Right lung (tissue), 5 donors: Measurements from ENCODE around the gene ATF7IP2. TPM values are rescaled to one million over a fixed set of nuclear protein-coding genes. Genes with fewer than 3 reads are reported as not detected.
A peak's percentile ranks its signal among the peaks of the same experiment; 100 is the strongest.

Experiments
- DNase-seq, 2 donors: peaks; one replicate each; pipeline ENCODE4 v3.0.0-alpha.2; 2013
- polyA plus RNA-seq, 5 donors: library from polyadenylated mRNA; unstranded; fragments of 120-200 nt; gene quantifications; one replicate each; pipeline versions ENCODE4 v1.2.1 to v1.2.3, GENCODE V29; 2013; ENCODE audit warnings: inconsistent platforms in 1 of 5, low replicate concordance in 1 of 5; ENCODE audit not compliant: insufficient read length in 5 of 5, insufficient read depth in 1 of 5

ATF7IP2 gene
- polyA plus RNA-seq, 5 donors, result 8.8 to 14.3 (median 12.8) TPM

DNA sequence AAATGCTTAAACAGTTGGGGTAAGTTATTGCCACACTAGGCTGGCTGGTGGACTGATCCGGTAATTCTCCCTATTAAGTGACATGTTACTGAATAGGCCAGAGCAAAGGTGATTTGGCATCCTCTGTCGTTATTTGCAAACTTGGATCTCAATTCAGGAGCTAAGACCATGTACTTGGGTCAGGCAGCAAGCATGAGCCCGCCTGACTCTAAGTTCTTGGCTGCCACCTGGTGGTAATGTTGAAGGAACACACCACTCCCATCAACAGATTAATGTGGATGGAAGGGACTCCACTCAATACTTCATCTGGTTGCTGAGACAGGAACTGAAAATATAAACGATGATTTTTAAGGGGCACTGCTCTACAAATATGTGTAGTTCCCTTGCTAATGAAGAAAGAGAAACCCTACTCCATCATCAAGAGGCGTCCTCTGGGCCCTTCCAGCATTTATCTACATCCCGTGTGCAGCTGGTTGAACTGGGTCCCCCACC, 123.7 kb downstream of the ATF7IP2 start:
- peak; percentile 57 to 67 for DNase-seq

DNA sequence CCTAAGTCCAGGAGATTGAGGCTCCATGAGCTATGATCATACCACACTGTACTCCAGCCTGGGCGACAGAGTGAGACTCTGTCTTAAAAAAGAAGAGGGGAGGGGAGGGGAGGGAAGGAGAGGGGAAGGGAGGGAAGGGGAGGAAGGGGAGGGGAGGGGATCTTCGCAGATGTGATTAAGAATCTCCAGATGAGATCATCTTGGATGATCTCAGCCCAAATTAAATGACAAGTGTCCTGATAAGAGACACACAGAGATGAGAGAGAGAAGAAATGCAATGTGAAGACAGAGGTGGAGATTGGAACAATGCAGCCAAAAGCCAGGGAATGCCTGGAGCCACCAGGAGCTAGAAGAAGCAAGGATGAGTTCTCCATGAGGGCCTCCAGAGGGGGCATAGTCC, 124.4 kb downstream of the ATF7IP2 start:
- no peak for DNase-seq

DNA sequence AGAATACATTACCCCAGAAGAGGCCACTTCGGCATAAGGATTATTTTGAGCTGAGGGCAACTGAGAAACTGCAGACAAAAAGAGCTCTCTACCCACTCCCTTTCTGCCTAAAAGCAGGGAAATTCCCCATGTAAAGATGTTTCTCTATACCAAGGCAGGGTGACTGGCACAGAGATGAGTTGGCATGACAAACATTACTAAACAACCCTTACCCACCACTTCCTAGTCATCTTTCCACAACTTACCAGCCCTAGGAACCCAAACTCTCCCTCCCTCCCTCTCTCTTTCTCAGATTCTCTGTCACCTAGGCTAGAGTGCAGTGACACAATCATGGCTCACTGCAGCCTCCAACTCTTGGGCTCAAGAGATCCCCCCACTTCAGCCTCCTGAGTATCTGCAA, 126.0 kb downstream of the ATF7IP2 start:
- no peak for DNase-seq

DNA sequence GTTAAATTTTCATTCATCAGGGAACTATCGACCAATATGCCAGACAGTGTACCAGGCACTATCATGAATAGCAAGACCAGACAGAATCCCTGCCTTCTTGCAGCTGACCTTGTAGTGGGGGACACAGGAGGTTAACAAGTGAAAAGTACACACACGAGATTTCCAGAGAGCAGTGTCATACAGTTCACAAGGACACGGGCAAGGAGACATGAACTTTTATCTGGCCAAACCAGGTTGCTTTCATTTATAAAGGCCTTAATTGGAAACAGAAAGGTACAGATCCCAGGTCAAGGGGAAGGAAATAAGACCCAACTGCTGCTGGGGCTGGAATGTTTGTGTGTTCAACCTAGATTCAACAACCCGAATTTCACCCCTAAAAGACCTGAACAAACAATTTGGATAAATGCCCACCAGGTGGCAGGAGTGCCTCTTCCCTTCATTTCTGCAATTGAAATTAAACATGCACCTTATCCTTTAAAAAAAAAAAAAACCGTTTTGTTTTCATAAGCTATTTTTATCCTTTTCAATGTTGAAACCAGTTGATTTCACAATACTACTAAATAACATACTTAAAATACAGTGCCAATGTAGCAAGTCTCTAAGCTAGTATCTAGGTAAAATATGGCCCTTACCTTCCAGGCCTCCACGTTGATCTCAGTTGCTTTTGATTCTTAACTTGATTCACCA, 128.7 kb downstream of the ATF7IP2 start:
- DNase-seq, result peak; percentile 36 to 41

DNA sequence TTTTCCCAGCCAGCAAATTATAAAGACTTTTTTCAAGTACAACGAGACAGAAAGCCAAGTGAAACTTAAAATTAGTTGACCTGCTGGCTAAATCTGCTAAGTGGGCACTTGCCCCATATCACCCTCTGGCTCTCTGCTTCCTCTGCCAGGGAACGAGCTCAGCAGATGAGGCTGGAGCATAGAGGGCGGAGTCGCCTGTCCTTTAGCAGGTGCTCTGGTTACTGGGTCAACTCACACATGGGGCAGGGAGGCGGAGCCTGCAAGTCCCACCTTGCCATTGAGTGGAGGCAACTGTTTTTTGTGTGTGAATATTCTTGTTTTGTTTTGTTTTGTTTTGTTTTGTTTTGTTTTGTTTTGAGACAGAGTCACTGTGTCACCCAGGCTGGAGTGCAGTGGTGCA, 132.0 kb downstream of the ATF7IP2 start:
- no peak for DNase-seq

DNA sequence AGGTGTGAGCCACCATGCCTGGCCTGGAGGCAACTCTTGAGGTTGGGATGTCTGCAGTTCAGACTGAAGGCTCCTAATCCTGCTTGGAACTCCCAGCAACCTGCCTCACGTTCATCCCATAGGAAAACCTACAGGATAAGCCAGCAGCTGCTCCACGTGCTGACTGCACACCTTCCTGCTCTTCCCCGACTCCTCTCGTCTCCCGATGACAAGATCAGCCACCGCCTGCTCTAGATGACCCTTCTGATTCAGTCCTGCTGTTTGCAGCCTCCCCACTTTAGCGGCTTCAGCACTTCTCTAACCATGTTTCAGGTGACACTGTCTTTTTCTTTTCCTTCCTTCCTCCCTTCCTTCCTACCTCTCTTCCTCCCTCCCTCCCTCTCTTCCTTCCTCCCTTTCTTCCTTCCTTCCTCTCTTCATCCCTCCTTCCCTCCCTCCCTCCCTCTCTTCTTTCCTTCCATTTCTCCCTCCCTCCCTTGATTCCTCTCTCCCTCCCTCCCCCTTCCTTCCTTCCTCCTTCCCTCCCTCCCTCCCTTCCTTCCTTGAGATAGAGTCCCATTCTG, 132.7 kb downstream of the ATF7IP2 start:
- no peak for DNase-seq

DNA sequence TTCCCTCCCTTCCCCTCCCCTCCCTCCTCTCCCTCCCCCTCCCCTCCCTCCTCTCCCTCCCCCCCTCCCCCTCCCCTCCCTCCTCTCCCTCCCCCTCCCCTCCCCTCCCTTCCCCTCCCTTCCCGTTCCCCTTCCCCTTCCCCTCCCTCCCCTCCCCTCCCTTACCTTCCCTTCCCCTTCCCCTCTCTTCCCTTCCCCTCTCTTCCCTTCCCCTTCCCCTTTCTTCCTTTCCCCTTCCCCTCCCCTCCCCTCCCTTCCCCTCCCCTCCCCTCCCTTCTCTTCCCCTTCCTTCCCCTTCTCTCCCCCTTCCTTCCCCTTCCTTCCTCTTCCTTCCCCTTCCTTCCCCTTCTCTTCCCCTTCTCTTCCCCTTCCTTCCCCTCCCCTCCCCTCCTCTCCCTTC, 133.4 kb downstream of the ATF7IP2 start:
- DNase-seq, result no peak

DNA sequence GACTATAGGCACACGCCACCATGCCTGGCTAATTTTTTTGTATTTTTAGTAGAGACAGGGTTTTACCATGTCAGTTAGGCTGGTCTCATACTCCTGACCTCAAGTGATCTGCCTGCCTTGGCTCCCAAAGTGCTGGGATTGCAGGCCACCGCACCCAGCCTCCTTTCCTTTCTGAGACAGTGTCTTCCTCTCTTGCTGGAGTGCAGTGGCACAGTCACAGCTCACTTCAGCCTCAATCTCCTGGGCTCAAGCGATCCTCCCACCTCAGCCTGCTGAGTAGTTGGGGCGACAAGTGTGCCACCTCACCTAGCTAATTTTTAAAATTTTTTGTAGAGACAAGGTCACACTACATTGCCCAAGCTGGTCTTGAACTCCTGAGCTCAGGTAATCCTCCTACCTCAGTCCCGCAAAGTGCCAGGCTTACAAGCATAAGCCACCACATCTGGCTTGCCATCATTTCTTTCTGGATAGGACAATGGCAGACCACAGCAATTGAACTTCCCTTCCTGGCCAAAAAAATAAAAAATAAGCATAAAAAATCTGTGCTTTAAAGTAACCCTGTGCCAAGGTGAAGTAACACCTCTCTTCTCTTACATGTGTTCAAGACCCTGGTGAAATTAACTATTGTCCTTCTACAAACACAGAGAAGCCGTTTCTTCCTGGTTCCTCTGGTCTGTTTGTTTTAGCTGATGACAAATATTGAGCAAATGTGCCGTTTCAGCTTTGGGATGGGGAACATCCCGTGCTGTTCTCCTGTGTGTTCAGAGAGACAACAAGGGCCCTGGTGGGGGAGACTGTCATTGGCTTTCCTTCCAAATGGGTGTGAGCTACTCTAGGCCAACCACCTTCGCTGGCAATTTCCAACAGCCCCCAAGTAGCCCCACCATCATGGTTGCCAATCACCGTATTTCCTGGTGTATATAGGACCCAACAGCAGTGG, 134.3 kb downstream of the ATF7IP2 start:
- no peak for DNase-seq

DNA sequence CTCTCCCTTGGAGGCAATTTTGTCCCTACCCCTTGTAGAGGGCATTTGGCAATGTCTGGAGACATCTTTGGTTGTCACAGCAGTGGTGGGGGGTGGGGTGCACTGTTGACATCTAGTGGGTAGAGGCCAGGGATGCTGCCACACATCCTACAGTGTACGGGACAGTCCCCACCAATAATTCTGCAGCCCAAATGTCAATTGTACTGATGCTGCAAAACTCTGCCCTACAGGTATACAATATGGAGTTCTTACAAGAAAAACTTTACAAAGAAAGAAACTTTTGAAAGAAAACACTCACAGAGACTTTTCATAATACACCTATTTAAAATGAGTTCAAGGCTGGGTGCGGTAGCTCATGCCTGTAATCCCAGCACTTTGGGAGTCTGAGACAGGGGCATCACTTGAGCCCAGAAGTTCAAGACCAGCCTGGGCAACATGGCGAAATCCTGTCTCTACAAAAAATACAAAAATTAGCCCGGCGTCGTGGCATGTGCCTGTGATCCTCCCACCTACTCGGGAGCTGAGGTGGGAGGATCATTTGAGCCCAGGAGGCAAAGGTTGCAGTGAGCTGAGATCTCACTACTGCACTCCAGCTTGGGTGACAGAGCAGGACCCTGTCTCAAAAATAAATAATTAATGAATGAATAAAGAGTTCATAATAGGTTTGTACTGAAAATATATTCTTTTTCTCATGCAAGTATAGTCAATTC, 135.2 kb downstream of the ATF7IP2 start:
- DNase-seq, result no peak

DNA sequence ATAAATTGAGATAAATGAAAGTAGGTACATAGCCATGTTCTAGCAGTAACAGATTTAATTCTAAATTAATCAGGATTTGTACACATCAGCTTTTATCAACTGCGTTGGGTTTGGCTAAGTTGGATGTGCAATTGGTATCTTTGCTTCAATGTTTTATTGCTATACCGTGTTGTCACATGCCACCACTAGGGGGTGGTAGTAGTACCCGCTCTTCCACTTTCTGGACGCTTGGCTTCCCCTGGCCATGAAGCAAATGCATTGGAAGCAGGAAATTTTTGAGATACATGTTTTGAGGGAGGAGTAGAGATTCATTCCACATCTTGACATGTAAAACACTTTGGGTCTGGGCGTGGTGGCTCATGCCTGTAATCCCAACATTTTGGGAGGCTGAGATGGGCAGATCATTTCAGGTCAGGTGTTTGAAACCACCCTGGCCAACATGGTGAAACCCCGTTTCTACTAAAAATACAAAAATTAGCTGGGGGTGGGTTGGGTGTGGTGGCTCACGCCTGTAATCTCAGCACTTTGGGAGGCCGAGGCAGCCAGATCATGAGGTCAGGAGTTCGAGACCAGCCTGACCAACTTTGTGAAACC, 135.9 kb downstream of the ATF7IP2 start:
- peak in 1 of 2 donors; percentile 69 for DNase-seq

DNA sequence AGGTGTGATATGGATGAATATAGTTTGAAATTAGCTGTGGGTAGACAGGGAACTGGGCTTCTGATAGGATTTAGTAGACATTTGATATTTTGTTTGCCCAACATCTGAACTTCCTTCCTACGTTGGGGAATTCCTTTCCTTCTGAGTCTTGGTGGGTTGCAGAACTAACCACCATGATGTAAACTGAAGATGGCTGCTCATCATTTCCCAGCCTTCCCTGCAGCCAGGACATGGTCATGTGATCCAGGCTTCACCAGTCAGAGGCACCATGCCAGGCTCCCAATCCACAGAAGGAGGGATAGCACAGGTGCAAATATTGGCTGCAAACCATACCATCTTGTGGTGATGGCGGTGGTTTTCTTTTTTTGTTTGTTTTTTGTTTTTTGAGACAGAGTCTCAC, 137.1 kb downstream of the ATF7IP2 start:
- DNase-seq, result no peak

DNA sequence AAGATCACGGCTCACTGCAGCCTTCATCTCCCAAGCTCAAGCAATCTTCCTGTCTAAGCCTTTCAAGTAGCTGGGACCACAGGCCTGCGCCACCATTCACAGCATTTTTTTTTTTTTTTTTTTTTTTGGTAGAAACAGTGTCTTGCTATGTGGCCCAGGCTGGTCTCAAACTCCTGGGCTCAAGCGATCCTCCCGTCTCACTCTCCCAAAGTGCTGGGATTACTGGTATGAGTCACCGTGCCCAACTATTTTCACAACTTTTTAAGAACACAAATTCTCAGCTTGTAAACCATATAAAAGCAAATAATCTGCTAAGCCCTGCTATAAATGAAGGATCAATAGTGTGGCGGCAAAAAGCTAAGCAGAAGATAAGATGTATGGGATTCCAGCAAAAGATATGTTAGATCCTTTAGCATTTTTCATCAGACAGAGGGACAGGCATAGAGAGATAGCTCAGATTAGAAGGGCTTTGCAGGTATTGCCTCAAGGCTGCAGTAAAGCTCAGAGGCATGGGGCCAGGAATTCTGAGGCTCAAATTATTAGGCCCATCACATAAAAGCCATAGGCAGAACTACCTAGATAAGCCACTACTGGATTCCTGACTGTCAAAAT, 139.5 kb downstream of the ATF7IP2 start:
- no peak for DNase-seq

DNA sequence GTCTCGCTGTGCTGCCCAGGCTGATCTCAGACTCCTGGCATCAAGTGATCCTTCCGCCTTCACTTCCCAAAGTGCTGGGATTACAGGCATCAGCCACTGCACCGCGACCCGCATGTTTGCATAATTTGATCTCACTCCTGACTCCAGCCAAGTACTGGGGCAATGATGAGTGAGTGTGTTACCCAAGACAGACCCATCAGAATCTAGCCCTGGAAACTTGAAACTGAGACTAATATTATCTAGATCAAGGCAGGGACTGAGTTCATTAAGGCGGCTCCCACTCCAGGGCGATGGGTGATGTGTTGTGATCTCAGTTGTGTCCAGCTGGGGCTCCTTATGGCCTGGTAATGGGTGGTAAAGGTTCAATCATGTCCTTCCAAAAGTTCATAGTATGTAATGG, 141.1 kb downstream of the ATF7IP2 start:
- DNase-seq, result no peak

DNA sequence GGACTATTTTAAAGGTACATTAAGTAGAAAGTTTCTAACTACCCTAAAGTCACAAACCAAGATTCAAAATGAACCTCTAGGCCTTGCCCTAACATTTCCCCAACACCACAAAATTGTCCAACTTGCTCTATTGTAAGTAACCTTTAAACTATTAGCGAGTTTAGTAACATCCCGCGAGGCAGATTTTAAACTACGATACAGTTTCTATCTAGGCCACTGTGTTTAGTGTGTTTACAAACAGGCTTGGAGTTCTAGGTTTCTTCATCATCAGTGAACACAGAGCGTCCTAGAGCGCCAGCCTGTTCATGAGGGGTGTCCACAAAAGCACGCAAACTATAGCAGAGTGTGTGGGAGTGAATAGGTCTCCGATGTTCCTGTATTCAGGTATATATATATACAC, 142.8 kb downstream of the ATF7IP2 start:
- DNase-seq, result no peak

DNA sequence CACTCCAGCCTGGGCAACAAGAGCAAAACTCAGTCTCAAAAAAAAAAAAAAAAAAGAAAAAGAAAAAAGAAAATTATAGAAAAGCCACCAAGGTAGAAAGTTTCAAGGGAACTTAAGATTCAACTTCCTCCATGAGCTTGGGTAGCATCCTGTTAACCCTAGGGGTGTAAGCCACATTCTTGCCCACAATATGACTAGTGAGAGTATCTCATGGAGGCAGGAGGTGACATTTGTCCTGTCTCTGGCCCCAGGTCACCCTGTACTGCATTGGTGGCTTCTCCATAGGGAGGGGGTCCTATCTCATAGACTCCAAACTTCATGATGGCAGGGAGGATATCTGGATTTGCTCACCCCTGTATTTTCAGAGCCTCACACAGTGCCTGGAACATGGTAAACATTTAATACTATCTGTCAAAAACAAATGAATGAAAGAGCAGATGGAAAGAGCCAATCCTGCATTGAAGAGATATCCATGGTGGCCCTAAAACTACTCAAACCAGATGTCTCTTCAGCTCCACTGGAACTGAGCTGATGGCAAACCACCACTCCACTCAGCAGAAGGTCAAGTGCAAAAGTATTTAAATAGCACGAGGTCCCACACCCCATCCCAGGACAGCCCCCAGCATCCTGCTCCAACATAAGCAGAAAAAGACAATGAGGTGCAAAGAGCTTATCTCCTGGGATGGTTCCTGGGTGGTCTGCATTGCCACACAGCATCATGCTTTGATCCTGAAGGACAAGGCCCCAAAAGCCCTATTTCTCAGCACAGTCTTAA, 144.2 kb downstream of the ATF7IP2 start:
- DNase-seq, result no peak

DNA sequence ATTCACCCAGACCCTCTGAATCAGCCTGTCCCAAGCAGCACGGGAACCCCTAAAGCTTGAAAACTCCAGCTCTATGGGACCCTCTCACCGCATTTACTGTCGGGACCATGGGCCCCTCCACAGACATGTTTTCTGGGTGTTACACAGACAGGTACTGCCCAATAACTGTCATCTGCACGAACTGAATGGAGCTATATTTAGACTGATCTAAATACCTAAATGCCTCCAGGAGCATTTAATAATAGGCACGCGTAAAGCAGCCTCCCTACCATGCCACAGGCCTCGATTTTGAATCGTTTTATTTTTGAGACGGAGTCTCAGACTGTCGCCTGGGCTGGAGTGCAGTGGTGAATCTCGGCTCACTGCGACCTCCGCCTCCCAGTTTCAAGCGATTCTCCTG, 144.8 kb downstream of the ATF7IP2 start:
- DNase-seq, result no peak

DNA sequence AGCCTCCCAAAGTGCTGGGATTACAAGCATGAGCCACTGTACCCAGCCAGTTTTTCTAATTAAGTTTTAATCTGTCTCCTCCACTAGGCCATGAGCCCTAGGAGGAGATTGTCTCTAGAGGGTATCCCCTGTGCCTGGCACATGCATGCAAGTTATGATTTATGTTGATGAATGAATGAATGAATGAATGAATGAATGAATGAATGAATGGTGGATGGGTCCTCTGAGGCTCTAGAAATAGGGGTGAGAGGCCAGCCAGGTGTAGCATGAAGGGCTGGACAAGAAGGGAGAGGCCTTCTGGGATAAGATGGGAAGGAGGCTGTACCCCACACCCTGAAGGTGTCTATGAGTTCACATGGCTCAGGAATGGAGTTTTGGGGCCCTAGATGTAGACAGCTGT, 145.7 kb downstream of the ATF7IP2 start:
- no peak for DNase-seq
